H9 (cell line): ENCODE results near the gene ETV2. TPM values are rescaled to one million over a fixed set of nuclear protein-coding genes. Genes with fewer than 3 reads are reported as not detected.
A peak's percentile ranks its signal among the peaks of the same experiment; 100 is the strongest.
"Not testable (repeated sequence)": the region's sequence is repeated elsewhere in the genome, so short reads cannot be mapped to it uniquely, and the experiment has no call there.

ENCODE experiments used
- DNase-seq: peaks from one replicate; pipeline ENCODE4 v3.0.0-alpha.2; 2017
- H2AFZ ChIP-seq: one replicate; pipeline ENCODE4 v1.6.1; 2013; ENCODE audit warnings: mild to moderate bottlenecking, low read length, control low read depth, moderate library complexity
- H2AK5ac ChIP-seq: 2 replicates; pipeline ENCODE4 v1.6.1; 2013; ENCODE audit warnings: low read length, control low read depth, mixed read lengths; ENCODE audit not compliant: insufficient read length
- H2BK120ac ChIP-seq: one replicate; pipeline ENCODE4 v1.6.1; 2013; ENCODE audit warnings: low read depth, mild to moderate bottlenecking, low read length, control low read depth, inconsistent platforms; ENCODE audit not compliant: poor library complexity, severe bottlenecking
- H2BK12ac ChIP-seq: 2 replicates; pipeline ENCODE4 v1.6.1; 2013; ENCODE audit warnings: low read length, control low read depth, mixed read lengths, low read depth; ENCODE audit not compliant: insufficient read length
- H2BK15ac ChIP-seq: 2 replicates; pipeline ENCODE4 v1.6.1; 2013; ENCODE audit warnings: low read depth, low read length, control low read depth
- H2BK20ac ChIP-seq: one replicate; pipeline ENCODE4 v1.6.1; 2013; ENCODE audit warnings: low read depth, mild to moderate bottlenecking, low read length, control low read depth, inconsistent platforms; ENCODE audit not compliant: poor library complexity, severe bottlenecking
- H2BK5ac ChIP-seq: 2 replicates; pipeline ENCODE4 v1.6.1; 2013; ENCODE audit warnings: low read length, control low read depth, mixed read lengths; ENCODE audit not compliant: insufficient read length
- H3K14ac ChIP-seq: 2 replicates; pipeline ENCODE4 v1.6.1; 2013; ENCODE audit warnings: low read length, control low read depth; ENCODE audit not compliant: insufficient read depth
- H3K18ac ChIP-seq: 2 replicates; pipeline ENCODE4 v1.6.1; 2013; ENCODE audit warnings: low read depth, mild to moderate bottlenecking, mixed read lengths, low read length, control low read depth; ENCODE audit not compliant: insufficient read length
- H3K23ac ChIP-seq: 2 replicates; pipeline ENCODE4 v1.6.1; 2013; ENCODE audit warnings: low read length, control low read depth, mixed read lengths, low read depth; ENCODE audit not compliant: insufficient read length
- H3K23me2 ChIP-seq: 2 replicates; pipeline ENCODE4 v1.6.1; 2013; ENCODE audit warnings: low read depth, mild to moderate bottlenecking, mixed read lengths, low read length, control low read depth; ENCODE audit not compliant: insufficient read length, poor library complexity, severe bottlenecking
- H3K27ac ChIP-seq: 2 replicates; pipeline ENCODE4 v1.5.1; 2013; ENCODE audit warnings: low read length, control low read depth, mixed read lengths, low read depth; ENCODE audit not compliant: insufficient read length
- H3K27me3 ChIP-seq: 2 replicates; pipeline ENCODE4 v1.6.1; 2013; ENCODE audit warnings: low read length, control low read depth, inconsistent platforms; ENCODE audit not compliant: insufficient read depth
- H3K4ac ChIP-seq: 2 replicates; pipeline ENCODE4 v1.6.1; 2013; ENCODE audit warnings: low read depth, mild to moderate bottlenecking, control low read depth, inconsistent platforms, low read length, moderate library complexity
- H3K4me1 ChIP-seq: 2 replicates; pipeline ENCODE4 v1.6.1; 2013; ENCODE audit warnings: low read length, control low read depth, inconsistent platforms; ENCODE audit not compliant: insufficient read depth
- H3K4me2 ChIP-seq: 2 replicates; pipeline ENCODE4 v1.6.1; 2013; ENCODE audit warnings: low read length, control low read depth, mixed read lengths; ENCODE audit not compliant: insufficient read length, insufficient read depth
- H3K56ac ChIP-seq: 2 replicates; pipeline ENCODE4 v1.6.1; 2013; ENCODE audit warnings: low read depth, mild to moderate bottlenecking, mixed read lengths, low read length, control low read depth; ENCODE audit not compliant: insufficient read length
- H3K79me1 ChIP-seq: 2 replicates; pipeline ENCODE4 v1.6.1; 2013; ENCODE audit warnings: low read depth, mild to moderate bottlenecking, moderate library complexity, low read length, control low read depth, inconsistent platforms; ENCODE audit not compliant: insufficient read depth, poor library complexity, severe bottlenecking
- H3K79me2 ChIP-seq: 2 replicates; pipeline ENCODE4 v1.6.1; 2013; ENCODE audit warnings: low read length, control low read depth, inconsistent platforms; ENCODE audit not compliant: insufficient read depth
- H3K9ac ChIP-seq: 2 replicates; pipeline ENCODE4 v1.6.1; 2013; ENCODE audit warnings: low read length, control low read depth, mixed read lengths; ENCODE audit not compliant: insufficient read length; ENCODE audit errors: extremely low read depth
- H3K9me3 ChIP-seq: one replicate; pipeline ENCODE4 v1.6.1; 2013; ENCODE audit warnings: low read depth, low read length, inconsistent platforms; ENCODE audit not compliant: control insufficient read depth
- H3T11ph ChIP-seq: one replicate; pipeline ENCODE4 v1.6.1; 2013; ENCODE audit warnings: mild to moderate bottlenecking, low read length, control low read depth, inconsistent platforms
- H4K20me1 ChIP-seq: one replicate; pipeline ENCODE4 v1.6.1; 2013; ENCODE audit not compliant: control insufficient read depth, insufficient read length, insufficient read depth
- H4K5ac ChIP-seq: 2 replicates; pipeline ENCODE4 v1.6.1; 2013; ENCODE audit warnings: low read depth, mild to moderate bottlenecking, mixed read lengths, low read length, control low read depth; ENCODE audit not compliant: insufficient read length
- H4K8ac ChIP-seq: replicated peaks from 2 replicates; pipeline ENCODE4 v1.6.1; 2013; ENCODE audit warnings: low read length, control low read depth, mixed read lengths, low read depth; ENCODE audit not compliant: insufficient read length
- H4K91ac ChIP-seq: 2 replicates; pipeline ENCODE4 v1.6.1; 2013; ENCODE audit warnings: low read depth, mild to moderate bottlenecking, moderate library complexity, mixed read lengths, low read length, control low read depth; ENCODE audit not compliant: insufficient read length
- H3K27ac Mint-ChIP-seq, 3 experiments: 2 replicates in 2 of 3; 3 replicates in 1 of 3; pipeline ENCODE4 v1.8.0; 2020 to 2021; ENCODE audit warnings: mixed read lengths in 3 of 3, mild to moderate bottlenecking in 1 of 3, moderate library complexity in 1 of 3
- H3K27me3 Mint-ChIP-seq: 2 replicates; pipeline ENCODE4 v1.8.0; 2021; ENCODE audit warnings: low read depth, mild to moderate bottlenecking, moderate library complexity, mixed read lengths
- H3K36me3 Mint-ChIP-seq, 3 experiments: 2 replicates in 2 of 3; 3 replicates in 1 of 3; pipeline ENCODE4 v1.8.0; 2020 to 2021; ENCODE audit warnings: low read depth in 3 of 3, mixed read lengths in 3 of 3; ENCODE audit not compliant: insufficient read depth in 1 of 3
- H3K4me1 Mint-ChIP-seq, 2 experiments: 2 replicates each; pipeline ENCODE4 v1.8.0; 2020; ENCODE audit warnings: mixed read lengths in 2 of 2
- H3K4me3 Mint-ChIP-seq, 2 experiments: 2 replicates in 1 of 2; 3 replicates in 1 of 2; pipeline ENCODE4 v1.8.0; 2020 to 2021; ENCODE audit warnings: mild to moderate bottlenecking in 2 of 2, mixed read lengths in 2 of 2, moderate library complexity in 1 of 2
- H3K9me3 Mint-ChIP-seq, 2 experiments: 2 replicates in 1 of 2; 3 replicates in 1 of 2; pipeline ENCODE4 v1.8.0; 2020; ENCODE audit warnings: mild to moderate bottlenecking in 2 of 2, mixed read lengths in 2 of 2, moderate library complexity in 1 of 2
- CTCF ChIP-seq: fragments of 200-600 bp; sonication (generic); conservative IDR thresholded peaks from 3 replicates; pipeline ENCODE4 v1.8.0; 2021; ENCODE audit warnings: antibody characterized with exemption, mild to moderate bottlenecking
- WGBS: extraction: QIAGEN DNeasy Blood & Tissue Kit; methylation state at CpG from one replicate; pipeline ENCODE4 v1.1.7; 2013; ENCODE audit warnings: missing lambda C conversion rate, low lambda C conversion rate, mixed read lengths; ENCODE audit not compliant: insufficient read length; ENCODE audit errors: extremely low coverage; 5-methylcytosine and 5-hydroxymethylcytosine counted together
- total RNA-seq: library from RNA; stranded (reverse); gene quantifications from 2 replicates; pipeline ENCODE4 v1.2.1, GENCODE V29; 2021

ETV2 gene
- total RNA-seq, 1 experiment from 2014 or later = 1.9 TPM

- Histone ChIP-seq H2BK20ac (no peak overlapping the region), H3K23me2 (peaks cover 7% of the 10 kb centered on the region), H3K14ac (no peak overlapping the region), H3K23ac (no peak overlapping the region), H3K4ac (no peak overlapping the region), H2BK120ac (no peak overlapping the region), H2AFZ (no peak overlapping the region), H4K91ac (no peak overlapping the region), H4K5ac (no peak overlapping the region), H3K4me2 (no peak overlapping the region), H2BK5ac (no peak overlapping the region), H3K27ac (no peak overlapping the region), H3K9me3 (no peaks in the 10 kb centered on the region), H3K79me1 (no peaks in the 10 kb centered on the region), H3K27me3 (no peaks in the 10 kb centered on the region; the same call in 1 of the 2 replicates), H3K18ac (no peak overlapping the region), H3K4me1 (no peaks in the 10 kb centered on the region), H3K9ac (no peak overlapping the region), H3K56ac (no peak overlapping the region), H3K79me2 (peaks cover 4% of the 10 kb centered on the region; the same call in 1 of the 2 replicates), H2BK12ac (no peak overlapping the region), H4K8ac (no peak overlapping the region), H2BK15ac (no peak overlapping the region), H4K20me1 (no peaks in the 10 kb centered on the region), H2AK5ac (no peak overlapping the region), H3T11ph (no peak overlapping the region)
- Mint-ChIP-seq H3K36me3 (peaks cover 27 to 41% (median 35%) of the 10 kb centered on the region in 3 experiments), H3K27me3 (peaks cover 14% of the 10 kb centered on the region), H3K27ac (no peak overlapping the region), H3K4me3 (0 out of 5 replicates have a peak overlapping the region, but pooled peaks of 1 of the 2 experiments have one; percentile 2), H3K4me1 (peaks cover 7 to 10% of the 10 kb centered on the region in 2 experiments), H3K9me3 (no peaks in the 10 kb centered on the region; a peak in 1 of 5 replicates)
- no peak for DNase-seq
- TF ChIP-seq CTCF = no peak
- no CpG with 5 or more reads among the region's 9 CpGs for WGBS
These were observed 9.0 kb downstream of the ETV2 start for GRCh38 chr19:35650581-35650980.

- not testable (repeated sequence) for H3K27me3 ChIP-seq, H3K9me3 ChIP-seq, H2BK5ac ChIP-seq, DNase-seq, H2BK20ac ChIP-seq, H3K23me2 ChIP-seq, H3K56ac ChIP-seq, H3K4me1 ChIP-seq, H3K4me1 Mint-ChIP-seq, H3K23ac ChIP-seq, H3K27me3 Mint-ChIP-seq, H3K79me1 ChIP-seq, H2BK12ac ChIP-seq, H3K9me3 Mint-ChIP-seq, H4K5ac ChIP-seq, H3K27ac ChIP-seq, H4K20me1 ChIP-seq, H3K27ac Mint-ChIP-seq, H3K4me2 ChIP-seq, H2BK15ac ChIP-seq, H2AFZ ChIP-seq, H3K14ac ChIP-seq, H2BK120ac ChIP-seq, H3K18ac ChIP-seq, H2AK5ac ChIP-seq, H3K4ac ChIP-seq, H3K4me3 Mint-ChIP-seq, H3T11ph ChIP-seq, H3K79me2 ChIP-seq, H3K9ac ChIP-seq, H4K91ac ChIP-seq, H4K8ac ChIP-seq
- peaks cover 54 to 81% (median 76%) of the 10 kb centered on the region in 3 experiments for H3K36me3 Mint-ChIP-seq
- no CpG with 5 or more reads among the region's 6 CpGs for WGBS
These were observed 13.3 kb downstream of the ETV2 start for GRCh38 chr19:35654828-35655227.
